NCI-H446 (cell line): Measurements from ENCODE around the gene ZMIZ2.
"Not testable (repeated sequence)": the region's sequence is repeated elsewhere in the genome, so short reads cannot be mapped to it uniquely, and the experiment has no call there.

Experiments used
- DNase-seq, 2 experiments: peaks; one replicate each; lab custom pipeline; 2025; lab: John Stamatoyannopoulos, UW

The ZMIZ2 gene

GRCh38 chr7:44727158-44727936 is 21.3 kb upstream of the ZMIZ2 start:
- DNase-seq, result no peak

- no peak for DNase-seq
These were observed 20.7 kb upstream of the ZMIZ2 start for GRCh38 chr7:44727937-44728262.

GRCh38 chr7:44729949-44730590 is 18.6 kb upstream of the ZMIZ2 start:
- no peak for DNase-seq

- DNase-seq, result not testable (repeated sequence)
These were observed 15.7 kb upstream of the ZMIZ2 start for GRCh38 chr7:44732971-44733370.

DNA sequence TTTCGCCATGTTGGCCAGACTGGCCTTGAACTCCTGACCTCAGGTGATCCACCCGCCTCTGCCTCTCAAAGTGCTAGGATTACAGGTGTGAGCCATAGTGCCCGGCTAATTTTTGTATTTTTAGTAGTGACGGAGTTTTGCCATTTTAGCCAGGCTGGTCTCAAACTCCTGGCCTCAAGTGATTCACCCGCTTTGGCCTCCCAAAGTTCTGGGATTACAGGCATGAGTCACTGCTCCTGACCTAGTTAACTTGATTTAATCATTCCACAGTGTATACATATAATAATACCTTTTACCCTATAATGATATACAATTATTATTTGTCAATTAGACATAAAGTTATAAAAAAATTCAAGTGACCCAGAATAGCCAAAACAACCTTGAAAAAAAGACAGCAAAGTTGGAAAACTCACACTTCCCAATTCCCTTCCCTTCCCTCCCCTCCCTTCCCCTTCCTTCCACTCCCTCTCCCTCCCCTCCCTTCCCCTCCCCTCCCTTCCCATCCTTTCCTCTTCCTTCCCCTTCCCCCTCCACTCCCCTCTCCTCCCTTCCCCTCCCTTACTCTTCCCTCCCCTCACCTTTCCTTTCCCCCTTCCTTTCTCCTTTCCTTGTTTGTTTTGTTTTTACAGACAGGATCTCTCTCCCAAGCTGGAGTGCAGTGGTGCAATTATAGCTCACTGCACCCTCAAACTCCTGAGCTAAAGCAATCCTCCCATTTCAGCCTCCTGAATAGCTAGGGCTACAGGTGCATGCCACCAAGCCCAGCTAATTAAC is 14.8 kb upstream of the ZMIZ2 start:
- DNase-seq, result no peak

GRCh38 chr7:44735403-44736165 is 13.1 kb upstream of the ZMIZ2 start:
- no peak for DNase-seq

GRCh38 chr7:44736896-44737295 is 11.8 kb upstream of the ZMIZ2 start:
- no peak for DNase-seq

- DNase-seq, result no peak
These were observed 10.5 kb upstream of the ZMIZ2 start for GRCh38 chr7:44738051-44738723.

- no peak for DNase-seq
These were observed 9.6 kb upstream of the ZMIZ2 start for GRCh38 chr7:44738876-44739665.

GRCh38 chr7:44740055-44740454 is 8.6 kb upstream of the ZMIZ2 start:
- DNase-seq, result no peak

DNA sequence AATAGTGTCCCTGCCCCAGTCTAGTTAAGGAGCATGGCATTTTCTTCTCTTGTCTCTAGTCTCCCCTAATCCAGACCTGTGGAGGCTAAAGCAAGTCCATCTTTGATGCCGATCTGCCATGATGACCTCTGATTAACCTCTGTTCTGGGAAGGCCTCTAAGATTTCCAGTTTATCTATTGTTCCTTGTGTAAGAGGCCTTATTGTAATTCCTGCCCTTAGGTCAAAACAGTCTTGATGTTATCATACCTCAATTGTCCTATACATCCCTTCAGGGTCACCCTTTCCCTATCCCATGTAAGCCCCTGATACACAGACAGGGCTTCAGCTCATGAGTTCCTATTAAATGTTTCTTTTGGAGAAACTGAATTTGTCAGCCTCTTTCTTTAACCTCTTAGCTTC is 4.9 kb upstream of the ZMIZ2 start:
- no peak for DNase-seq

DNA sequence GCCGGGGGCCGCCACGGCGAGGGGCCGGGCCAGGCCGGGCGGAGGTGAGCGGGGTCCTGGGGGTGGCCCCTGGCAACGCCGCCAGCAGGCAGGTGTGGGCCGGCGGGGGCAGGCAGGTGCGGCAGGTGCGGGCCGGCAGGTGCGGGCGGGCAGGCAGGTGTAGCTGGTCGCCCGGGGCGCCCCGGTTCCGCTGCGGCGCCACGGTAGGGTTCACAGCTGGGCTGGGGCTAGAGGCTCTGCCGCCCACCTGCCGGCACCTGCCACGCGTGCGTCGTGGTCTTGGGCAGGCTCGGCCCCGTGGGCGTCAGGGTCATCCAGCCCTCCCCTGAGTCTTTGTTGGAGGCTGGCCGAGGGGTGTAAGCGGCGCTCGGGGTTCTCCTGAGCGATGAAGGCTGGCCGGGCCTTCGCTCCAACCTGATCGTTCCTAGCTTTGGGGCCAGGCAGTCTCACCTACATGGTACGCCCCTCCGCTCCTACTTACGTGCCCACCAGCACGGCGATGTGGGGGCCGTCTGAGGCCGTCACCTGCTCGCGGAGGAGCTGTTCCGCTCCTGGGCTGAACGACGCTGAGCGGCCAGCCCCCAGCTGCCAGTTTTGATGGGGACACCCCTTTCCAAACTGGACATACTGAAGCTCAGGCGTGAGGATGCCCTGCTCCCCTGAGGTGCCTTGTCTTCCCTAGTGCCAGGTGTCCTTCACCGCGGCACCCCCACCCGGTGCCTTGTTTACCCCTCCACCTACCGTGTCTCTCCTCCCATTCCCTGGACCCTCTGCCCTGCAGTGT is 493 bp downstream of the ZMIZ2 start:
- DNase-seq, result no peak

DNA sequence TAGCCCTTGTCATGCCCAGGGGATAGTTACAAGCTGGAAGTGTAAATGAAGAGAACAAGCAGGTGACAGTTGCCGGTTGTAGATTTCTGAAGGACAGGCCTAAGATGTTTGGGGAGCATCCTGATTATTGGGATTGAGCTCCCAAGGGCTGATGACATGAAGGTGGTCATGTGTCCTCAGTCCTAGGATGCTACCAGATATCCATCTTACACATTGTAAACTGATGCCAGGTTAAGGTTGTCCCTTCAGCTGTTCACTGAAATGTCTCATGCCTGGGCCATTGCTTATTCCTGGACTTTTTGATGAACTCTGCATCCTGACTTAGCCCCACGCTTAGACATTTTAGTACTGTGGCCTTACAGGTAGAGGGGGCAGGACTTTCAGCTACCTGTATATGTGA is 1.3 kb downstream of the ZMIZ2 start:
- no peak for DNase-seq

GRCh38 chr7:44750424-44750823 is 1.8 kb downstream of the ZMIZ2 start:
- DNase-seq, result no peak

- DNase-seq, result no peak
These were observed 2.4 kb downstream of the ZMIZ2 start for GRCh38 chr7:44750921-44751571.

DNA sequence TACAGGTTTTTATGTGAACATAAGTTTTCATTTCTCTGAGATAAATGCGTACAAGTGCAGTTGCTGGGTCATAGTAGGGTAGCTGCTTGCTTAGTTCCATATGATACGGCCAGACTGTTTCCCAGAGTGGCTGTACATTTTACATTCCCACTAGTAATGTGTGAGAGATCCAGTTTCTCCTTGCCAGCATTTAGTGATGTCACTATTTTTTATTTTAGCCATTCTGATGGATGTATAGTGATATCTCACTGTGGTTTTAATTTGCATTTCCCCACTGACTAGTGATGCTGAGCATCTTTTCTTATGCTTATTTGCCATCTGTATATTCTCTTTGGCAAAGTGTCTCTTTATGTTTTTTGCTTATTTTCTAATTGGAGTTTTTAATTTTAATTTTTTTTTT is 4.2 kb downstream of the ZMIZ2 start:
- DNase-seq, result no peak

GRCh38 chr7:44754802-44755697 is 6.4 kb downstream of the ZMIZ2 start:
- no peak for DNase-seq
